HG02885 (cell line): ENCODE data around the gene LYZ.
"Not testable (repeated sequence)": the region's sequence is repeated elsewhere in the genome, so short reads cannot be mapped to it uniquely, and the experiment has no call there.

Experiments used
- ATAC-seq: cut with Tn5 transposase; IDR thresholded peaks from one replicate; pipeline ENCODE4 v1.9.1; 2021; ENCODE audit warnings: mild to moderate bottlenecking; ENCODE audit not compliant: unreplicated experiment, poor library complexity

The LYZ gene

DNA sequence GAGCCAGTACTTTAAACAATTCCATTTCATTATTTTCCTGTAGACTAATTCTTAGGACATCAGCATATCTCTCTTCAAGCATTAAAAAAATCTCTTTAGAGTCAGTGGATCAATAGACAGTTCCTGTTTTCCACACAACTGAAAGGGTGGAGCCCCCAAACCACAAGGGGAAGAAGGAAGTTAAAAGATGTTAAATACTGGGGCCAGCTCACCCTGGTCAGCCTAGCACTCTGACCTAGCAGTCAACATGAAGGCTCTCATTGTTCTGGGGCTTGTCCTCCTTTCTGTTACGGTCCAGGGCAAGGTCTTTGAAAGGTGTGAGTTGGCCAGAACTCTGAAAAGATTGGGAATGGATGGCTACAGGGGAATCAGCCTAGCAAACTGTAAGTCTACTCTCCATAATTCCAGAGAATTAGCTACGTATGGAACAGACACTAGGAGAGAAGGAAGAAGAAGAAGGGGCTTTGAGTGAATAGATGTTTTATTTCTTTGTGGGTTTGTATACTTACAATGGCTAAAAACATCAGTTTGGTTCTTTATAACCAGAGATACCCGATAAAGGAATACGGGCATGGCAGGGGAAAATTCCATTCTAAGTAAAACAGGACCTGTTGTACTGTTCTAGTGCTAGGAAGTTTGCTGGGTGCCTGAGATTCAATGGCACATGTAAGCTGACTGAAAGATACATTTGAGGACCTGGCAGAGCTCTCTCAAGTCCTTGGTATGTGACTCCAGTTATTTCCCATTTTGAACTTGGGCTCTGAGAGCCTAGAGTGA is at the start of gene LYZ:
TSS of gene LYZ (plus strand) at position 220 of the 777 bp plus-strand sequence. CDS start at position 248, 28 bp downstream.
- ATAC-seq: no peak

GRCh38 chr12:69298947-69299346 is 49.2 kb upstream of the LYZ start:
- no peak for ATAC-seq

GRCh38 chr12:69304284-69304683 is 43.9 kb upstream of the LYZ start:
- no peak for ATAC-seq

DNA sequence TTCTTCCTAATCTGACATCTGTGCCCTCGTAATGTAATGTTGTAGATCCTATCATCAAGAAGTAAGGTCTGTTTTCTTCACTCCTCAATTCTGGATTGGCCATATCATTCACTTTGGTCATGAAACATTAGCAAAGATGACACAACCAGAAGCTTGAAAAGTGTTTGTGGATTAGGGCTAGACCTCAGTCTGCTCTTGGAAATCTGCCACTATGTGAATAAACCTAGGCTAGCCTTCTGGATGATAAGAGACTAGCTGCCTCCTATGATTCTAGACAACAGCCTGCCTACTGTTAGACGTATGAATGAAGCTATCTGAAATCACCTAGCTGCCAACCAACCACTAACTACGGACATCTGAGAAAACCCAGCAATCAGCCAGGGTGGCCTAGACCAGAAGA is 38.7 kb upstream of the LYZ start:
- ATAC-seq: no peak

GRCh38 chr12:69313209-69313608 is 35.0 kb upstream of the LYZ start:
- ATAC-seq: no peak

GRCh38 chr12:69316784-69317183 is 31.4 kb upstream of the LYZ start:
- not testable (repeated sequence) for ATAC-seq

GRCh38 chr12:69317233-69317632 is 30.9 kb upstream of the LYZ start:
- ATAC-seq: not testable (repeated sequence)

DNA sequence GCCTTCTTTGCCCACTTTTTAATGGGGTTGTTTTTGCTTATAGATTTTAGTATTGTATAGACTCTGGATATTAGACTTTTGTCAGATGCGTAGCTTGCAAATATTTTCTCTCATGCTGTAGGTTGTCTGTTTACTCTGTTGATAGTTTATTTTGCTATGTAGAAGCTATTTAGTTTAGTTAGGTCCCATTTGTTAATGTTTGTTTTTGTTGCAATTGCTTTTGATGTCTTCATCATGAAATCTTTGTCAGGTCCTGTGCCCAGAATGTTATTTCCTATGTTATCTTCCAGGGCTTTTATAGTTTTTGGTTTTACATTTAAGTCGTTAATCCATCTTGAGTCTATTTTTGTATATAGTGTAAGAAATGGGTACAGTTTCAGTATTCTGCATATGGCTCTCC is 30.0 kb upstream of the LYZ start:
- no peak for ATAC-seq

DNA sequence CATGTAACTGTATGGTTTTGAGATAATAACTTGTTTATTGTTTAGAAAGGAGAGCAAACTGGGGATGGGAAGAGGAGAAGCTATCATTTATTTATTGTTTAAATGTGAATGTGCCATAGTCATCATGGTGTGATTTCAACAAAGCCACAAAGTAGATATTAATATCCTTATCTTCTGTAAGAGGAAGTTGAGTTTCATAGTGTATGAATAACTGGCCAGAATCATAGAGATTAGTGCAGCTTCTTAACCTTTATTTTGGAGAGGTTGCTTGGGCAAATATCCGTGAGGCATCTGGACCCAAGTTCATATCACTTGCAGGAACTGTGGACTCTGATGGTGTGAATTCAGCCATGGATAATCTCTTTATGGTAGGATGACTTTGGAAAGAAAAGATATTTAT is 26.8 kb upstream of the LYZ start:
- no peak for ATAC-seq

- ATAC-seq: peak; percentile 97
Observed at GRCh38 chr12:69324797-69325466, 23.2 kb upstream of the LYZ start.

DNA sequence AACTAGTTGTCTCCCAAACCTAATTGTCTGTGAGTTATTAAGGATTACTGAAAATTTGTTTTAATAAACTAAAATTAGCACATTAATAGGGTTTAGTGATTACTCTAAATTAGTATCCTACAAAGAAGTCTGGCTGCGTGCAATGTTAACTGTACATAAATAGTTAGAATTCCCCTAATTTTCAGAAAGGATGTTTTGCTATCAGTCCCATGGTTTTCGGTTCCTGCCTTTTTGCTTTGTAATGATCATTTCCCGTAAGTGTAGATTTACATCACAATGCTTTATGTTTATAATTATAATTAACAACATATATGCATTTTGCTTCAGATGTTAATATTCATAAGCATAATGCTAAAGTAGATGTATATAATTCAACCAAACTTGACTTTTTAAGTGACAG is 19.8 kb upstream of the LYZ start:
- ATAC-seq: no peak

DNA sequence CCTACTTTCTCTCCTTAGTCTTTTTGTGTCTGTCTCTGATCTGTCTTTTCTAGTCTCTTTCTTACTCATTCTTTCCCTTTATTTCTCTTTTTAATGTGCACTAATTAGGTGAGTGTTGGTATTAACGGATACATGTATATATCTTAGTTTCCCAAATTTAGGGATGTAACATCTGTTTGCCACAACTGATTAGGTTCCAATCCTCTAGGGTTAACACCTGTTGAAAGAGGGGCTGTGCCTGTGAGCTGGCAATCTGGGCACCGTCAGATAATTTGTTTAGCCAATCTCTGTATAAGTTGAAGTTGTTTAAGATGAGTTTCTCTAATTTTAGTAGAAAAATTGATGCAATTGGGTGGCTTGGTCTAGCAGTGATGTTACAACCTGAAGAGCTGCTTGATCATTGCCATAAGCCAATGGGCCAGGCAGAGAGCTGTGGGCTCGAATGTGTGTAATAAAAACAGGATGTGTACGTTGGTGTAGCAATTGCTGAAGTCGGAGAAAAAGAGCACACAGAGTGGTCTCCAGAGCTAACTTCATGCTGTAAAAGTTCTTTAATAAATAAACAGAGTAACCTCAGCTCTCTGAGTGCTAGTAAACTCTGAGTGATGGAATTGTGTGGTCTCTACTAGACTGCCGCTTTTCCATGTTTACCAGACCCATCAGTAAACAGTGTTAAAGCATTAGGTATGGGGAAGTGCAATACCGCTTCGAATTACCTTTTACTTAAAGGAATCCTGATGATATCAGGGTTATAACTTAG is 18.3 kb upstream of the LYZ start:
- ATAC-seq: no peak

- peak; percentile 89 for ATAC-seq
Observed at GRCh38 chr12:69330475-69331473, 17.4 kb upstream of the LYZ start.

DNA sequence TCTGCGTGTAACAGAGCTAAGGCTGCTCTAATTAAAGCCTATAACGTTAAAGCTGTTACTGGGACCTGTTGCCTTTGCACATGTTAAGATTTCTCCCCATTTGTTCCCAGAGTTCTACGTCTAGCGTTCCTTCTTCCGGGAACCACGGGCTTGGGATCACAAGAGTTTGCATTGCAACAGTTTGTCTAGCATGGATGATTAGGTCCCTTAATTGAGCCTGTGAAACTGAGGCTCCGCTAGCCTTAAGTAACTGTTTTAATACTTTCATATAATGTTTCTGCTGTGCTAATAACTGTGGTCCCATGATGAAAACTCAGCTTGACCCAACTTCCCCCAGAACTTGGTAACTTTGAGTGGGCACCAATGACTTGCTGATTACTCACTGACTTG is 16.7 kb upstream of the LYZ start:
- no peak for ATAC-seq

GRCh38 chr12:69331909-69332684 is 16.1 kb upstream of the LYZ start:
- ATAC-seq: no peak

GRCh38 chr12:69332815-69333358 is 15.3 kb upstream of the LYZ start:
- ATAC-seq: no peak

GRCh38 chr12:69334158-69334557 is 14.0 kb upstream of the LYZ start:
- ATAC-seq: no peak

GRCh38 chr12:69337311-69338090 is 10.7 kb upstream of the LYZ start:
- ATAC-seq: no peak
